GM21529 (cell line): Measurements from ENCODE around the gene TMEM61.

Experiments used
- ATAC-seq: cut with Tn5 transposase; IDR thresholded peaks from one replicate; pipeline ENCODE4 v1.9.1; 2021; ENCODE audit not compliant: unreplicated experiment

Gene TMEM61

DNA sequence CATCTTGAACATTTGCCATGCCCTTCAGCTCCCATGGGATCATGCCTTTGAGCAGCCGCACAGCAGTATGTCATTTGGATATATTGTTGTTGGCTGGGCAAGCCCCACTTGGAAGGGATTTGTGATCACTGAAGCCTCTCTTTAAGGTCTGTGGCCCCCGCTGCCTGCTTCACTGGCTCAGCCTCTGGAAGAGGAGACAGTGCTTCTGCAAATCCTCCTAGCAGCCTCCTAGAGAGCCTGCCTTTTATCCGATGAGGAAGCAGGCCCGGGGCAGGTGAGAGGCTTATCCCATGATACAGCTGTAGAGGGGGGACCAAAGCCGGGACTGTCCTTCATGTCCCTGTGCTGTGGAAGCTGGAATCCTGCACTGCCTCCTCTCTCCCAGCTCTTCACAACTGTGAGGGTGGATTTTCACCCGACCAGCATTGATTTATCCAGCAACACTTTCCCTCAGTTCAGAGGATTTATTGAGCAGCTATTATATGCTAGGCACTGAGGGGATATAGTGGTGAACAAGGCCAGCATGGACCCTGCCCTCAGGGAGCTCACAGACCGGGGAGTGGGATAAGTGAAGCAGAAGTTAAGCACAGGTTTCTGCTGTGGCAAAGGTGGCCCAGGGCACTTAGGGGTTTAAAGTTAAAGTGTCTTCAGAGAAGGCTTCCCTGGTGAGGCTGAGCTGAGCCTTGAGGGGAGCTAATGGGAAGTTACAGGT lies 3.9 kb downstream of the TMEM61 start:
- no peak for ATAC-seq

DNA sequence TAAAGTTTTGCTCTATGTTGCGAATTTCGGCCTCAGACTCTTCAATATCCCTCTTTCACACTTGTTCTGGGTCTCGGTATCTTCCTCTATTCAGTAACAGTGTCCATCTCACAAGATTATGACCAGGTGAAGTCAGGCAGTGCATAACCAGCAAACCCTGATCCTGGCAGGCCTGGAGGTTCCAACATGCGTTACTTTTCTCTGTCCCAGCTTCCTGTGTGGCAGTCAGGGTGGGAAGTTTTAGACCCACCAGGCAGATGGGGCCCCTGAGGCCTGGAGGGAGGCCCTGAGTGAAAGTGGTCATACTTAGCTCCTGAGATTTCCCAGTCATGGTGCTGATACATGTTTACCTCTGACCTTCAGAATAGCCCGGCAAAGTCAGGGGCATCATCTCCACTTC lies 5.1 kb downstream of the TMEM61 start:
- no peak for ATAC-seq

DNA sequence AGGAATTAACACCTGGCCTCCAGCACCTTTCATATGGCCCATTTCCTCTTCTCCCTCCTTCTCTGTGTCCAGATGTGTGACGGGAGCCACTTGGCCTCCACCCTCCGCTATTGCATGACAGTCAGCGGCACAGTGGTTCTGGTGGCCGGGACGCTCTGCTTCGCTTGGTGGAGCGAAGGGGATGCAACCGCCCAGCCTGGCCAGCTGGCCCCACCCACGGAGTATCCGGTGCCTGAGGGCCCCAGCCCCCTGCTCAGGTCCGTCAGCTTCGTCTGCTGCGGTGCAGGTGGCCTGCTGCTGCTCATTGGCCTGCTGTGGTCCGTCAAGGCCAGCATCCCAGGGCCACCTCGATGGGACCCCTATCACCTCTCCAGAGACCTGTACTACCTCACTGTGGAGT lies 5.6 kb downstream of the TMEM61 start:
- no peak for ATAC-seq

DNA sequence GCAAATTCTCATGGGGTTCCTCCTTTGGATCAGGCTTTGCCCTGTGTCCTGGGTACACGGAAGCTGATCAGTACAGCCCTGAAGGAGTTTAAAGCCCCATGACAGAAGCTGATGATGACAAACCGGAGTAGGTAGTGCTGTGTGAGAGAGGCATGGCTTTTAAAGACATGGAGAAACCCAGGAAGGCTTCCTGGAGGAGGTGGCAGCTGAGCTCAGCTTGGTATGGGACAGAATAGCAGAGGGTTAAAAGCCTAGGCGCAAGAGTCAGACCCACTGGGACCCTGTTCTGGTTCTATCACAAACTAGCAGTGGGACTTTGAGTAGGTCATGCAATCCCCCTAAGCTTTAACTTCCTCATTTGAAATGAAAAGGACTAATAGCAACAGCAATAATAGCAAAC lies 6.1 kb downstream of the TMEM61 start:
- no peak for ATAC-seq

DNA sequence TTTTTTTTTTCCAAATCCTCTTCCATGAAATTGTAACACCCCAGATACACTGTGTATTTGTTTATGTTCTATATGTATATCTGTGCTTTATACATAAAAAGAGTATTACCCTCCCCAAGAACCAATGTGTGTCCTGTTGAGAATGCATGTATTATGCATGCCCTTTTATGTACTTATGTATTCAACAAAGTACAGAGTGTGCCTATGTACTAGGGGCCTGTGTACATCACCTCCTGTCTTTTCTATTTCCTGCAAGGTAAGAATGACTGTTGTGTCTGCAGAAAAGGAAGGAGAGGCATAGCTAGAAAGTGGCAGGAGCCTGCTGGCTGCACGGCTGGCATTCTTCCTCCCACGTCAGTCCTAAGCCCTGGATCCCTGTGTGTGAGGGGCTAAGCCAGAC lies 7.0 kb downstream of the TMEM61 start:
- ATAC-seq: no peak

DNA sequence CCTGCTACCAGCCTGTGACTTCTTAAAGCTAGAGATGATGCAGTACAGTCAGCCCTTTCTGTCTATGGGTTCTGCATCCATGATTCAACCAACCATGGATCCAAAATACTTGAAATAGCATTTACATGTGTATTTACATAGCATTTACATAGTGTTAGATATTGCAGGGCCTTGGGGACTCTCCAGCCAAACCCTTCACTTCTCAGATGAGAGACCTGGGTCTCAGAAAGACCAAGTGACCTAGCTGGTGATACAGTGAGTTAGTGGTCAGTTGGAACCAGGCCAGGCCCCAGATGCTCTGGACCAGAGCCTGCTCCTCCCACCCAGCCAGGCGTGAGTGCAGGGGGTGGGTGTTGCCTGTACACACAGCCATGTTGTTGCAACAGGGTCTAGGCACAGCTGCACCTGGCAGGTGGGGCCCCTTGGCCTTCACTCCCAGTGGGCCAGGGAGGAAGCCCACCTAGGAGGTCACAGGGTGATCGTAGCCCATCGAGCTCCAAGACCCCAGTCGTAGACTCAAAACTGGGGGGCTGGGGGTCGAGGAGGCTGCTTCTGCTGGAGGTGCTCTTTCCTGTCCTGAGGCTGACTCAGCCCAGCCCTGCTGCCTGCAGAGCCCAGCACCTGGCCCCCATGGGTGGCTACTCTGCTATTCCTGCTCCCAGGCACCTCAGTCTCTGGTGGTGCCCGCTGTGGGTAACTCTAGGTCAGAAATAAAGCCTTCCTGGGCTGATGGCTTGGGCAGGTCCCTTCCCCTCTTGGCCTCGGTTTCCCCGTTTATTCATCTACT lies 7.7 kb downstream of the TMEM61 start:
- no peak for ATAC-seq

DNA sequence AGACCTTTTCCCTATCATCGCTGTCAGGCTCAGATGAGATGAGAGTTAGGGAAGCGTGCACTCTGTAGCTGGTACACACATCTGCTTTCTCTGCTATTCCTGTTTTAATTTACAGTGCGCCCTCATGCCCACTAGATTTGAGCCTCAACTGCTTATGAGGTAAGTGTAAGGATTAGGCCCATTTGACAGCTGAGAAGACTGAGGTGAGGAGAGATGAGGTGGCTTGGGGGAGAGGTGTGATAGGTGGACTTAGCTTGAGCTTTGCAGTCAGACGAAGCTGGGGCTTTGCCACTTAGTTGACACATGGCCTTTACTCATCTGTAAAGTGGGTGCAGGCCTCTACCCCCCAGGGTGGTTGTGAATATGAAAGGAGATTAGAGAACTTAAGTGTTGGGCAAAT lies 8.5 kb downstream of the TMEM61 start:
- no peak for ATAC-seq

DNA sequence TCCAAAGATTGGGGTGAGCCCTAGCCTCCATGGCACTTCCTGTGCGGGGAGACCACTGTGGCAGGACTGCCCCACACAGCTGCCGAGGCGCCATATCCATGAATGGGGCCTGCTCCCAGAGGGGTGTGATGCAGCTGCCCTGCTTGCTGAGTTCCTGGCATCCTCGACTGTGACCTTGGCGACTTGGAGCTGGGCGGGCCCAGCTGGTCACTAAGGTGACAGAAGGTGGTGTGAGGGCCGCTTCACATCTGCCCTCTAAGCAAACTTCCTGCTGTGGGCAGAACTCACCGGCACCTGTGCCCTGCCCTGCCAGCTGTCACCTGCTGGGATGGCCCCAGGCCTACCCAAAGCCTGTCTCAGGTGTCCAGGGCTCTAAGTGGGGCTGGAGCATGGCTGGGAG lies 9.0 kb downstream of the TMEM61 start:
- ATAC-seq: no peak

DNA sequence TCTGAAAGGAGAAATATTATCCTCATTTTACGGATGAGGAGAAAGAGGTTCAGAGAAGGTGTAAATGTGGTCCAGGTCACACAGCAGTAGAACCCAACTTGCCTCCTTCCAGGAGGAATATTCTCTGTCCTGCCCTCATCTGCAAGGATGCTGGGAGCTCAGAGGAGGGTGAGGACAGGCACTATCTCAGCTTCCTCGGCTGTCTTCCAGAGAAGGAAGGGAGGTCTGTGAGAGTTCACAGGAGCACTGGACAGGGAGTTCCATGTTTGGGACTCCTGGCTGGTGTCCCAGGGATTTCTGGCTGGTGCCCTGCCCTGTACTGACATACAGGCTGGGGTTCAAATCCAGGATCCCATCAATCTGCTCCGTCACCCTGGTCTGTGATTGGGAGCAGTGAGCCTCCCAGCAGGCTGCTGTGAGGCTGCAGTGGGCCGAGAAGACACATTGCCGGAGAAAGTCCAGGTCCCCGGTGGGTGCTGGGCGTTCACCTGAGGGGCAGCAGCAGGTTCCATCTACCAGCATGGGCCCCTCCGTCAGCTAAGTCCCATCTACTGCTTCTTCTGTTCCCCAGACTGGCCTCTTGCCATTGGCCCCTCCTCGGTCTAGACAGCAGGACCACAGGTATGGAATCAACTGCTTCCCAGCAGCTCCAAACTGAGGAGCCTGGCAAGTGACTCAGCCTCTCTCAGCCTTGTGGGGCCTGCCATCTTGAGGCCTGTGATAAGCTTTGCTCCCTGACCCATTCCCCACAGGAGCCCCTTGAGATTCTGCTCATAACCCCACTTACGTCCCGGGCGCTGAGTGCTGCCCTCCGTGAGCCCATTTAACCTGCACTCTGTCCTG lies 9.8 kb downstream of the TMEM61 start:
- ATAC-seq: no peak

DNA sequence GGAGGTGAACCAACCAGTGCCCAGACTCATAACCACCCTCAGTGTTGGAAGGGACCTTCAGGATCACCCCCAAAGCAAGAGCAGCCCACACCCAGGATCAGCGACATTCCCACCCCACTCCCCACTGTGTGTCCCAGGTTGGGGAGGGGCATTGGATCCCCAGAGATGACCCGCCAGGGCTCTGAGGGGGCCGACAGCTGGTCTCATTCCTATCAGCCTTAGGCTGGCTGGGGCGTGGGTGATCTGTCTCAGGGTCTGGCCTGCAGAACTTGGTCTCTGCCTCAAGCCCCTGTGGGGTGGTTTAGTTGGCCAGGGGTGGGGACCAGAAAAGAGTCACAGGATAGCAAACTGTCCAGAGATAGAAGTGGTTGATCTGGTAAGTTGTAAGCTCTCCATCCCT lies 10.5 kb downstream of the TMEM61 start:
- ATAC-seq: no peak

DNA sequence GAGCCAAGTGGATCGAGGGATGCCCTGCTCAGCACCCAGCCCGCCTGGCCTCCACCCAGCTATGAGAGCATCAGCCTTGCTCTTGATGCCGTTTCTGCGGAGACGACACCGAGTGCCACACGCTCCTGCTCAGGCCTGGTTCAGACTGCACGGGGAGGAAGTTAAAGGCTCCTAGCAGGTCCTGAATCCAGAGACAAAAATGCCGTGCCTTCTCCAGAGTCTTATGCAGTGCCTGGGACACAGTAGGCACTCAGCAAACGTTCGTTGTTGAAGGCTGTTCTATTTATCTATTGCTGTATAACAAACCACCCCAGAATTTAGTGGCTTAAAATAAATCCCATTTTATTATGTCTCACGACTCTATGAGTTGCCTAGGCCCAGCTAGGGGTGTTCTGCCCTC lies 11.5 kb downstream of the TMEM61 start:
- no peak for ATAC-seq

DNA sequence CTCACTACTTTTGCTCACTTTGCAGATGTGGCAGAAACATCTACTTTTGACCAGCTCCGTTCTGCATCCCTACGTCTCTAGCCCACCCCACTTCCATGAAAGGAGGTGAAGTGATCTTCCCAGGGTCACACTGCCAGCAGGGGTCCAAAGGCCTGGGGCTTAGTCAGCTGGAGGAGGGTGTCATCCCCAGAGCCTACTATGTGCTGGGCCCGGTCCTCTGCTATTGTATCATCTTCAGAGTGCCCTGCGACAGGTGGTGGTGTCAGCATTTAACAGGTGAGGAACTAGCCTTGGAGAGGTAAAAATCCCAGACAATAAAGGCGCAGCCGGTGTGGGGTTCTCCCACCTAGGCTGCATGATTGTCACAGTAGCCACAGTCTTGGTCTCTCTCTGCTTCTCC lies 12.7 kb downstream of the TMEM61 start:
- ATAC-seq: no peak

DNA sequence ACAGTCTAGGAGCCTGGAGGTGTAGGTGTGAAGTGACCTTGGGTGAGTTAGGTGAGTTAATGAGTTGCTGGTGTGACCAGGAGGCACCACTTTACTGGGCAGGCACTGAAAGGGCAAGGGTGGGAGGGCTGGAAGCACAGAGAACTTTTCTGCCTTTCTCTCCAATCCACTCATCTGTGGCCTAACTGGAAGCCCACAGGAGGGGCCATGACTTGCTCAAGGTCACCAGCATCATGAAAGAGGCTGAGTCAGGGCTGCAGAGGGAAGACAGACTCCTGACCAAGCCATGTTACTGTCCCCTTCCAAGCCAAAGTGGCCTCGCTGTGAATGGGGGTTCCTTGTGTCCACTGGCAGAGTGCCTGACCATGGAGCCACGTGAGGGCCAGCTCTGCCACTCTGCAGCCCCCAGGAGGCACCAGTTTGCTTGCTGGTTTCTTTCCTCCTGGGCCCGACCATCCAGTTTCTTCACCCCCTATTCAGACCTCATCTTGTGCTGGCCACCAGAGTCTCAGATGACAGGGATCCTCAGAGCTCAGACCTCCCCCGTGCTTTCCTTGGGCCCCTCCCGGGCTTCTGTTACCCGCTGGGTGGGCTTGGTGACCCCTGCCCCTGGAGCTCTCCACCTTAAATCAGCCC lies 14.0 kb downstream of the TMEM61 start:
- no peak for ATAC-seq

DNA sequence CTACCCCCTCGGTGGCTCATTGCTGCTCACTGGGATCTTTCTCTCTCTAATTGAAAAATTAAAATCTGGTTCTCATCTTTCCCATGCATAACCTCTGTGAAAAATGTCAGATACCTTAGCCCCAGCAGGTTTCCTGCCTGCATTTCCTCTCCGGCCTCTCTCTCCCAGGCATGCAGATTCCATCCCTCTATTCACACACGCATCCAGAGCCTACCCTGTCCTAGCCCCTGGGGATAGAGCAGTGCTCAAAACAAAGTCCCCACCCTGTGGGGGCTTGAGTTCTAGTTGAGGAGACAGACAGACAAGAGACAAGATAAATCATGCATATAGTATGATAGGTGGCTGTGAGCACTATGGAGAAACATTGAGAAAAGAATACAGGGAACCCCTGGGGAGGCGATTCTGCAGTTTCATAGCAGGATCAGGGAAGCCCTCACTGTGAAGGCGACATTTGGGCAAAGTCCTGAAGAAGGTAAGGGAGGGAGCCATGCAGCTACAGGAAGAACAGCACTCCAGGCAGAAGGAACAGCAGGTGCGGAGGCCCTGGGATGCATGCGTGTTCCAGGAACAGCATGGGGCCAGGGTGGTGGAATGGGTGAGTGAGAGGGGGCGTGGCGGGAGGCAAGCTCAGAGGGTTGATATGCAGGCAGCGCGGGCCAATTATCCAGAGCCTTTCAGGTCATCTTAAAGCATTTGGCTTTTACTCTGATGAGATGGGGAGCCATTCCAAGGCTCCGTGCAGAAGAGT lies 14.8 kb downstream of the TMEM61 start:
- ATAC-seq: no peak

DNA sequence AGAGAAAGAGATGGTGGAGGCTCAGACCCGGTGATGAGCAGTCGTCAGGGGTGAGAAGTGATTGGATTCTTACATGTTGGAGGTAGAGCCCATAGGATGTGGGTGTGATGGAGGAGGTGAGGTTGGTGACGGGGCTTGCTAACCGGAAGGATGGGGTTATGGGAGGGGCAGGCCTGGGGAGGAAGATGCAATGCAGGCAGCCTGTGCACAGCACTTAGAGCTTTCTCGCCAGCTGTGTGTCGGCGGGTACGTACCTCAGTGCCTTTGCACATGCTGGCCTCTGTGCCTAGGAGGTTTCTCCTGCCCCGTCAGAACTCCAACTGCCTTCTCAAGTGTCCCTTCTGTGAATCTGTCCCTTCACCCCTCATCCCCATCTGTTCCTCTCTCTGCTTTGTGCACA lies 15.4 kb downstream of the TMEM61 start:
- ATAC-seq: no peak

DNA sequence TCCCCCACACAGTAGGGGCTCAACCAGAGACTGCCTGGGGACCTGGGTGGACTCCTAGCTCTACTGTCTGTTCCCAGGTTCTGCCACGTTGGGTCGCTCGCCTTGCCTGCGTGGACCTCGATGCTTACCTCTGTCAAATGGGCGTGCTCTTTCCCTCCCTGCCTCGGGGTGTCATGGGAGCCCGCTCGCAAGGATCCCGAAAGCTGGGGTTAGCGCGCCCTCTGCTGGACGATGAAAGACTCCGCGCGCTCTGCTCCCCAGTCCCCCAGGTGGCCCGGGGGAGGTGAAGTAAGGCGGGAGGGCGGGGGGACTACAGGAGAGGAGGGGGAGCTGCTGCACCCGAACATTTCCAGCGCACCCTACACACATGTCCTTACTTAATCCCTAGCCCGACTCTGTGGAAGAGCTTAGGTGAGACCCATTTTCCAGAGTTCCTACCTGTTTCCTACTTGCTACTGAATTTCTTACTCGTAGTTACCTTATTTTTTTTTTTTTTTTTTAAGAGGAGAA lies 16.0 kb downstream of the TMEM61 start:
- ATAC-seq: peak; percentile 73

DNA sequence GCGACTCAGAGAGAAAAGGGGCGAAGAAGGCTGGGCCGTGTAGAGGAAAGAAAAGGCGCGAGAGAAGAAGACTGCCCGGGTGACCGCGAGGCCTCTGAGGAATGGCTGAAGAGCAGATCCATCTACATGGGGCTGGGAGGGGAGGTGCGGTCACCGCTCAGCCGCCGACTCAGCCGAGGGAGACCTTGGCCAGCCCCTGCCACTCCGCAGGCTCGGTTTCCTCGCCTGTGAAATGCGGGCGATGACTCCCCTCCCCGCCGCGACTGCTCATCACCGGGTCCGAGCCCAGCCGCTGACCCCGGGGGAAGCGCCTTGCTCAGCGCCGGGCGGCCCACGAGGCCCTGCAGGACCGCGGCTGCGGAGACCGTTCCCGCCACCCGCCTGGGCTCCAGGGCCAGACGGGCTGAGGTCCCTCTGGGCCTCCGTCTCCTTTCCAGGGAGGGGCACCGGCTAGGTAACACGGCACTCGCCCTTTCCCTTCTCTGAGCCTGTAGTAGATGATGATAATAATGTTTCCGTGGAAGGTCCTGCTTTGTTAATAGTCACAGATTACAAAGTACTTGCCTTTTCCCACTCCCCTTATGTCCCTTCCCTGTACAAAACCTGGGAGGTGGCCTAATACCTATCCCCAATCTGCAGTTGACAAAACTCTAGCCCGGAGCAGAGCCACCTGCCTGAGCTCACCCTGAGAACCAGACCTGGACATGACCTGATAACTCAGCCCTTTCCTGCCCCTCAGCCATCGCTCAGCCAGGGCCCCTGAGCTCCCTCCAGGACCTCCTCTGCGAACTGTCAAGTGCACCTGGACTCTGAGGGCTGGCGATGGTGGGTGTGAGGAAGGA lies 16.7 kb downstream of the TMEM61 start:
- no peak for ATAC-seq

DNA sequence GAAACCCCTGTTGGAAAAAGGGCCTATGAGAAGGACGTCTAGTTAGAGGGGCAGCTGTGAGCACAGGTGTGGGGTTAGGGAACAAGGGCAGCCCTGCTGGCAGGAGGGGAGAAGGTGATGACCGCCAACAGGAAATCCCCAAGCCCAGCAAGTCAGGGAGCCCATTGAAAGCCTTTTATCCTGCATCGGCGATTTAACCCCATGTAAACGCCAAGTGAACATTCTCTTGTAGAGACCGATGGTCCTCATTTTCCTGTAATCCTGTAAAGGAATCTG lies 17.2 kb downstream of the TMEM61 start:
- no peak for ATAC-seq

DNA sequence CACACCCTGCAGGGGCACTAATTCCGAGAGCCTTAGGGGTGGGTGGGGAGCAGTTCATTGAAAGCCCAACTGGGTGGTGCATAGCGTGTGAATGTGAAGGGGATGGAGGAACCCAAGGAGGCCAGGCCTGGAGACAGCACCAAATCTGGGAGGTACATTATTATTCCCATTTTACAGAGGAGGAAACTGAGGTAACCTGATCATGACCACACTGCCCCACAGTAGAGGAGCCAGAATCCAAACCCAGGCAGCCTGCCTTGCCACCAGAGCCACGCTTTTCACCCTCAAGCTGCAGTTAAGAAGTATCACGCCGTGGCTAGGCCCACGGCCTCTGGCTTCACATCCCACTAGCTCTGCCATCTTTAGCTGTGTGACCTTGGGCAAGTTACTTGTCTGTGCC lies 17.7 kb downstream of the TMEM61 start:
- ATAC-seq: no peak

DNA sequence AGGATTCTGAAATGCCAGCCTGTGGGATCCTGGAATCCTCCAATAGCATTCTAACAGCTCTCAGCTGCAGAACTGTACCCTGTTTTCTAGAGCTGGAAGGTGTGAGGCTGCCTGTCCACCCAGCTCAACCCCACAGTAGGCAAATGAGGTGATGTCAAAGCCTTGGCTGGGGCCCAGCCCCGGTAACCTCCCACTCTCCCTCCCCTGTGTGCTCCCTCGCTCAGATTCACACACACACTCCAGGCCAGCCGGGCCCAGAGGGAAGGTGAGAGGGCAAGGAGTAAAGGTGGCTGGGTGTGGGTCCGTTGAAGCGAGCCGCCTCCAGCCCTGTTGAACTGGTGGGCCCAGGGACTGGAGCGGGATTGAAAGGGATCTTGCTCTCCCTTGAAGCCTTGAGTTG lies 18.2 kb downstream of the TMEM61 start, which contains the start of gene BSND:
Gene BSND (plus strand): TSS at position 257 of the 400 bp plus-strand sequence. CDS start 254 bp downstream, outside the sequence.
- peak; percentile 51 for ATAC-seq
